ENCODE results near the gene GLRX.
A peak's percentile ranks its signal among the peaks of the same experiment; 100 is the strongest.

Gene GLRX

GRCh38 chr5:95791751-95792150, 30.8 kb downstream of the GLRX start:
- H3K27ac ChIP-seq, result no peak overlapping the region
- TF ChIP-seq ZFX (IDR thresholded peaks at IDR 0.05; ENCODE audit: borderline replicate concordance), result no peak
- TF ChIP-seq, protein P1, sequence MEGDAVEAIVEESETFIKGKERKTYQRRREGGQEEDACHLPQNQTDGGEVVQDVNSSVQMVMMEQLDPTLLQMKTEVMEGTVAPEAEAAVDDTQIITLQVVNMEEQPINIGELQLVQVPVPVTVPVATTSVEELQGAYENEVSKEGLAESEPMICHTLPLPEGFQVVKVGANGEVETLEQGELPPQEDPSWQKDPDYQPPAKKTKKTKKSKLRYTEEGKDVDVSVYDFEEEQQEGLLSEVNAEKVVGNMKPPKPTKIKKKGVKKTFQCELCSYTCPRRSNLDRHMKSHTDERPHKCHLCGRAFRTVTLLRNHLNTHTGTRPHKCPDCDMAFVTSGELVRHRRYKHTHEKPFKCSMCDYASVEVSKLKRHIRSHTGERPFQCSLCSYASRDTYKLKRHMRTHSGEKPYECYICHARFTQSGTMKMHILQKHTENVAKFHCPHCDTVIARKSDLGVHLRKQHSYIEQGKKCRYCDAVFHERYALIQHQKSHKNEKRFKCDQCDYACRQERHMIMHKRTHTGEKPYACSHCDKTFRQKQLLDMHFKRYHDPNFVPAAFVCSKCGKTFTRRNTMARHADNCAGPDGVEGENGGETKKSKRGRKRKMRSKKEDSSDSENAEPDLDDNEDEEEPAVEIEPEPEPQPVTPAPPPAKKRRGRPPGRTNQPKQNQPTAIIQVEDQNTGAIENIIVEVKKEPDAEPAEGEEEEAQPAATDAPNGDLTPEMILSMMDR (IDR thresholded peaks at IDR 0.05), result no peak

DNA sequence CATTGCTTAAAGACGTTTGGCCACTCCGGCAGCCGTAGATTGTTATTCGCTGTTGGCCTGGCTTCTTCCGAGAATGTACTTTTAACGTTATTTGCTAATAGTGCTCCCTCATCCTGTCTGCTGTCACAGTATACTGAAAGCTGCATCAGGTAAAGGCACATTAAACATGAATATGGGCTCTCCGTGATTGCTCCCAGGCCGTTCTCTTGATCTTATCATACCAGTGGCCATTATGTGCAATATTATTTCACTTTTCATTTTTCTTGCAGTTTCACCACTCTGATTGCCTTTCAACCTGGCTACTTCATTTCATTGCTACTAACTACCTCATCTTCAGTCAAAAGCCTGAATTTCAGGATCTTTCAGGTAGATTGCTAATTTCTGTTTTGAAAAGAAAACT, 34.0 kb downstream of the GLRX start:
- H3K27ac ChIP-seq, result no peak overlapping the region
- no peak for TF ChIP-seq ZFX (IDR thresholded peaks at IDR 0.05; ENCODE audit: borderline replicate concordance)
- TF ChIP-seq, protein P1 (IDR thresholded peaks at IDR 0.05), result no peak

DNA sequence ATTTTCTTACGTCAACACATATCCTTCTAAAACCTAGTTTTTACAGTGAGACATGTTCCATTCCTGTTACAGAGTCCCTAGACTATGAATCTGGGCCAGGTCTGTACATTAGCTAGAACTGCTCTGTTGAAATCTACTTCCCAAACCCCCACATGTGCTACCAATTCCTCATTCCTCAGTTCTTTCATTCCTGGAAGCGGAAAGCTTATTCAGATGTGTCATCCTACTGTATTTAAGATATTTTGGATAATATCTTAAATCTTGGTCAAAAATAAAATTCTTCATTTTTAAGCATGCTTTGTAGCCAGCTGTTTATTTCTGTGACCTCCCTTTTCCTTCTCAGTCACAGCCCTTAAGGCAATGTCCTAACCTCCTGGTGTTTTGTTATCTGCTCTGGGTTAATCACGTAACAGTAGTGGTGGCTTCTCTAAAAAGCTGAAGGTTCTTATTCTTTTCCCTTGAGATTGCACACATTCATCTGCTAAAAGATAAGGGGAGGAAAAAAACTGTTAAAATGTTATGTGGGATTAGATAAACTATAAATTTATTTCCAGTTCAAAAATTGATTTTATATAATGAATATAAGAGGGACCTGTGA, 35.6 kb downstream of the GLRX start:
- TF ChIP-seq, protein P1 (IDR thresholded peaks at IDR 0.05), result no peak
- TF ChIP-seq ZFX (IDR thresholded peaks at IDR 0.05; ENCODE audit: borderline replicate concordance), result no peak
- no peak overlapping the region for H3K27ac ChIP-seq

GRCh38 chr5:95784514-95785302, 37.8 kb downstream of the GLRX start:
- H3K27ac ChIP-seq, result no peak overlapping the region
- TF ChIP-seq, protein P1 (IDR thresholded peaks at IDR 0.05), result no peak
- no peak for TF ChIP-seq ZFX (IDR thresholded peaks at IDR 0.05; ENCODE audit: borderline replicate concordance)

DNA sequence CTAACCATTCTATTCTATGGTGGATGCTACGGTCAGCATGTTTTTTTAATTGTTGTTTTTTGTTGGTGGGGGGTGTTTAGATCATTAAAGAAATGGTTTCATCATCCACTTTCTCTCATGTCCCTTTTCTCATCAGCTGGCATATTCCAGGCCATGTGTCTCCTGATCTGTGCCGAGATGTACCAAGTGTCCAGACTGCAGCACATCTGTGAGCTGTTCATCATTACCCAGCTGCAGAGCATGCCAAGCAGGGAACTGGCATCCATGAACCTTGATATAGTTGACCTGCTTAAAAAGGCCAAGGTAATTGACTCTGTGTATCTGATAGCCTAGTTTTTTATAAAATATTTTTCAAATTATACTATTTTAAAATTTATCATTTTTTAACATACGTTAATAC, 38.9 kb downstream of the GLRX start:
- H3K27ac ChIP-seq, result no peak overlapping the region
- TF ChIP-seq, protein P1 (IDR thresholded peaks at IDR 0.05), result no peak
- TF ChIP-seq ZFX (IDR thresholded peaks at IDR 0.05; ENCODE audit: borderline replicate concordance), result no peak

GRCh38 chr5:95782181-95782580, 40.3 kb downstream of the GLRX start:
- no peak overlapping the region for H3K27ac ChIP-seq
- TF ChIP-seq, protein P1 (IDR thresholded peaks at IDR 0.05), result no peak
- no peak for TF ChIP-seq ZFX (IDR thresholded peaks at IDR 0.05; ENCODE audit: borderline replicate concordance)

GRCh38 chr5:95781101-95781583, 41.4 kb downstream of the GLRX start:
- H3K27ac ChIP-seq, result no peak overlapping the region
- no peak for TF ChIP-seq ZFX (IDR thresholded peaks at IDR 0.05; ENCODE audit: borderline replicate concordance)
- TF ChIP-seq, protein P1 (IDR thresholded peaks at IDR 0.05), result peak; percentile 97

Data from 22Rv1 (cell line).